ENCODE measurements around the gene FAM78A. TPM values are rescaled to one million over a fixed set of nuclear protein-coding genes. Genes with fewer than 3 reads are reported as not detected.

Gene FAM78A
- total and polyA plus RNA-seq, 2 of the 8 experiments (the other 6 are each of a cell fraction or from before 2014, with no cell fraction given), result 3.1 TPM

DNA sequence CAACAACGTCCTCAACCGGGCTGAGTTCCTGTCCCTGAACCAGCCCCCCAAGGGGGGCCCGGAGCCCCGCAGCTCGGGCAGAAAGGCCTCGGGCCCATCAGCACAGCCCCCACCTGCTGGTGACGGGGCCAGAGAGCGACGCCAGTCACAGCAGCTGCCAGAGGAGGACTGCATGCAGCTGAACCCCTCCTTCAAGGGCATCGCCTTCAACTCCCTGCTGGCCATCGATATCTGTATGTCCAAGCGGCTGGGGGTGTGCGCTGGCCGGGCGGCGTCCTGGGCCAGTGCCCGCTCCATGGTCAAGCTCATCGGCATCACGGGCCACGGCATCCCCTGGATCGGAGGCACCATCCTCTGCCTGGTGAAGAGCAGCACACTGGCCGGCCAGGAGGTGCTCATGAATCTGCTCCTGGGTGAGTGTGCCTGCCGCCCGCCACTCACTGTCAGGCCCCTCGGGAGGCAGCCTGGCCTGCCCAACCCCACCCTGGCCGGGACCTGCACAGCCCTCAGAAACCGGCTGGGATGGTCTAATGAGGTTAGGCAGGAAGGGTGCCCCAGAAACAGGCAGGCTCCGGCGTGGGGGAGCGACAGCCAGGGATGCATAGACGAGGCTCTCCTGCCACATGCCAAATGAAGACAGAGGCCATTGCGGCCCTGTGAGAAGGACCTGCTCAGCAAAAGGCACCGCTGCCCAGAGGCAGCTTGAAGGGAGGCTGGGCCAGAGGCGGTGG is 13.9 kb upstream of the FAM78A start:
- Histone ChIP-seq H3K23me2 (ENCODE audit: low read depth, low read length) (no peaks in the 10 kb centered on the region), H3K18ac (ENCODE audit: extremely low read depth, low read length) (peak overlapping the region; percentile 48; the same call in 1 of the 2 replicates), H3K14ac (ENCODE audit: insufficient read length) (no peak overlapping the region), H2BK20ac (ENCODE audit: low read length) (no peak overlapping the region), H3K4ac (replicated peaks; ENCODE audit: insufficient read length, low read depth, low read length) (no peak overlapping the region), H2BK12ac (ENCODE audit: low read depth, low read length) (0 out of 2 replicates have a peak overlapping the region, but pooled peaks have one; percentile 39), H4K91ac (replicated peaks; ENCODE audit: insufficient read length, low read length) (peak overlapping the region; percentile 48), H2BK15ac (ENCODE audit: low read length) (0 out of 2 replicates have a peak overlapping the region, but pooled peaks have one; percentile 29), H3K27me3 (replicated peaks in 1 of 4; ENCODE audit: control insufficient read depth in 3 of 4, extremely low read depth in 1 of 4, insufficient read depth in 3 of 4, low read length in 3 of 4) (no peaks in the 10 kb centered on the region), H4K8ac (ENCODE audit: extremely low read depth, insufficient read depth, low read length) (peak overlapping the region; percentile 30), H2BK5ac (ENCODE audit: low read depth, low read length) (peak overlapping the region; percentile 66; the same call in 1 of the 2 replicates), H3K79me2 (ENCODE audit: control insufficient read depth in 1 of 2, insufficient read depth in 2 of 2, low read length in 2 of 2) (no peaks in the 10 kb centered on the region), H3K27ac (ENCODE audit: low read depth, low read length) (no peak overlapping the region), H3K4me3 (ENCODE audit: extremely low read depth in 1 of 4, insufficient read depth in 2 of 4, low read depth in 3 of 4, low read length in 4 of 4) (peak overlapping the region in 1 of 4 experiments; percentile 16; a peak in 1 of 8 replicates), H3K56ac (replicated peaks; ENCODE audit: insufficient read length, low read depth, low read length) (no peak overlapping the region), H4K20me1 (replicated peaks in 1 of 2; ENCODE audit: control insufficient read depth in 1 of 2, insufficient read depth in 2 of 2, low read length in 2 of 2) (no peaks in the 10 kb centered on the region), H2BK120ac (replicated peaks; ENCODE audit: low read depth, low read length) (no peak overlapping the region), H2AK5ac (ENCODE audit: low read depth, low read length) (no peak overlapping the region), H3K9me3 (ENCODE audit: insufficient read depth in 2 of 2, low read depth in 1 of 2, low read length in 1 of 2) (no peaks in the 10 kb centered on the region), H3K4me1 (replicated peaks in 1 of 4; ENCODE audit: control insufficient read depth in 3 of 4, insufficient read depth in 4 of 4, low read length in 3 of 4) (peaks cover 0 to 14% (median 8%) of the 10 kb centered on the region in 4 experiments; a peak in 6 of 7 replicates), H3K36me3 (ENCODE audit: control insufficient read depth in 2 of 4, insufficient read depth in 4 of 4, low read length in 3 of 4) (no peaks in the 10 kb centered on the region), H3K9ac (replicated peaks in 1 of 4; ENCODE audit: extremely low read depth in 1 of 4, low read depth in 3 of 4, low read length in 3 of 4) (no peak overlapping the region), H4K5ac (ENCODE audit: insufficient read length, low read depth, low read length) (peak overlapping the region; percentile 0), H2AFZ (ENCODE audit: low read length) (no peak overlapping the region), H3K23ac (ENCODE audit: insufficient read length) (no peak overlapping the region), H3K79me1 (ENCODE audit: low read depth, low read length) (no peaks in the 10 kb centered on the region), H3K4me2 (ENCODE audit: insufficient read depth in 1 of 2, low read depth in 2 of 2, low read length in 2 of 2) (peak overlapping the region; percentile 12 to 14; a peak in 2 of 4 replicates)
- no peak for DNase-seq (ENCODE audit: low read depth in 1 of 2, low spot score in 2 of 2)
- ChIA-PET POLR2A (ENCODE audit: partially characterized antibody) (interaction anchor here (0.7 to 2.9 kb wide), 6 partner anchors 9 to 191 kb away, joined by 3 to 8 read pairs (median 3); partner anchors contain the start of gene FAM78A), CTCF (ENCODE audit: partially characterized antibody) (interaction anchor here (0.5 to 3.8 kb wide), 8 partner anchors 8 to 109 kb away, joined by 3 to 24 read pairs (median 4); no protein-coding TSS in a partner anchor)
- no peak for FAIRE-seq
- 91% methylated on average over 32 of the region's 34 CpGs; no CpG with 5 or more reads in 1 of the 2 experiments for WGBS, 2 experiments (ENCODE audit: extremely low coverage in 1 of 2, insufficient coverage in 1 of 2, insufficient read length in 1 of 2, insufficient replicate concordance in 2 of 2, low coverage in 1 of 2, low lambda C conversion rate in 2 of 2, missing lambda C conversion rate in 1 of 2)
- TF ChIP-seq EGR1 (IDR thresholded peaks at IDR 0.05; ENCODE audit: borderline replicate concordance, low read depth, low read length) (no peak), SIRT6 (IDR thresholded peaks at IDR 0.05; ENCODE audit: low read length) (no peak), TCF12 (IDR thresholded peaks at IDR 0.05; ENCODE audit: low read depth, low read length) (no peak), TEAD4 (IDR thresholded peaks at IDR 0.05; ENCODE audit: low read depth, low read length) (no peak), SAP30 (IDR thresholded peaks at IDR 0.05; ENCODE audit: insufficient read depth, insufficient replicate concordance, low read length) (no peak), RBBP5 (IDR thresholded peaks at IDR 0.05; ENCODE audit: borderline replicate concordance, low read depth, low read length) (no peak), ASH2L (IDR thresholded peaks at IDR 0.05; ENCODE audit: low read length) (no peak), MAFK (IDR thresholded peaks at IDR 0.05; ENCODE audit: low read depth, low read length) (no peak), YY1 (IDR thresholded peaks at IDR 0.05; ENCODE audit: low read depth, low read length) (no peak), CHD2 (IDR thresholded peaks at IDR 0.05; ENCODE audit: low read length) (no peak), POLR2A (IDR thresholded peaks at IDR 0.05; ENCODE audit: control extremely low read depth in 1 of 2, low read depth in 2 of 2, low read length in 2 of 2) (no peak), HDAC6 (IDR thresholded peaks at IDR 0.05; ENCODE audit: low read depth, low read length) (no peak)
- TF ChIP-seq, protein P1, sequence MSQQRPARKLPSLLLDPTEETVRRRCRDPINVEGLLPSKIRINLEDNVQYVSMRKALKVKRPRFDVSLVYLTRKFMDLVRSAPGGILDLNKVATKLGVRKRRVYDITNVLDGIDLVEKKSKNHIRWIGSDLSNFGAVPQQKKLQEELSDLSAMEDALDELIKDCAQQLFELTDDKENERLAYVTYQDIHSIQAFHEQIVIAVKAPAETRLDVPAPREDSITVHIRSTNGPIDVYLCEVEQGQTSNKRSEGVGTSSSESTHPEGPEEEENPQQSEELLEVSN (IDR thresholded peaks at IDR 0.05), result no peak

All from H1 (cell line).